ENCODE measurements around the gene CALML3.

Gene CALML3

DNA sequence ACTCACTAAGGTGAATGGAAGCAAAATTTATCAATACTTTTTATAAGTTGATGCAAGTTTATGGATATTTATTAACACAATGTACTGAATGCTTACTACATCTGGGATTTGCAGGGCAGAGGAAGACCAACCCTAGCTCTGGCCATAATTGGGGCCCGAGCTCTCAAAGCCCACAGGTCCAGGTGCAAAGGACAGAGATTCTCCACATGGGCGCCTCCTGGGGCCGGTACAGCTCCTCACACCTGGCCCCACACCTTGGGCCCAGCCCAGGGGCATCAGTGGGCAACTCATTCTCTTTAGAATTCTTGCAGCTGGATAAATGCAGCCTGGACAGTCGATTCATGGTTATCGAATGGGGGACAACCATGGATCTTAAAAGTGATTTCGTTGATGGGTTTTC lies 47.1 kb downstream of the CALML3 start:
- no peak overlapping the region for H3K27ac ChIP-seq (ENCODE audit: insufficient read depth, low read depth, low read length, poor library complexity, severe bottlenecking)
- no peaks in the 10 kb centered on the region for H3K27me3 ChIP-seq (ENCODE audit: control insufficient read depth, insufficient read depth, low read length, poor library complexity, severe bottlenecking)
- H3K9me3 ChIP-seq (ENCODE audit: control insufficient read depth, low read length), result no peaks in the 10 kb centered on the region
- no peak overlapping the region for H3K4me3 ChIP-seq (ENCODE audit: insufficient read depth, low read depth, low read length)
- 95 to 97% methylated on average over 6 of the region's 6 CpGs for WGBS, 2 experiments
- H3K4me1 ChIP-seq (ENCODE audit: control insufficient read depth, insufficient read depth, low read length), result peaks cover 11% of the 10 kb centered on the region
- no peaks in the 10 kb centered on the region for H3K36me3 ChIP-seq (ENCODE audit: control insufficient read depth, insufficient read depth, low read length)

DNA sequence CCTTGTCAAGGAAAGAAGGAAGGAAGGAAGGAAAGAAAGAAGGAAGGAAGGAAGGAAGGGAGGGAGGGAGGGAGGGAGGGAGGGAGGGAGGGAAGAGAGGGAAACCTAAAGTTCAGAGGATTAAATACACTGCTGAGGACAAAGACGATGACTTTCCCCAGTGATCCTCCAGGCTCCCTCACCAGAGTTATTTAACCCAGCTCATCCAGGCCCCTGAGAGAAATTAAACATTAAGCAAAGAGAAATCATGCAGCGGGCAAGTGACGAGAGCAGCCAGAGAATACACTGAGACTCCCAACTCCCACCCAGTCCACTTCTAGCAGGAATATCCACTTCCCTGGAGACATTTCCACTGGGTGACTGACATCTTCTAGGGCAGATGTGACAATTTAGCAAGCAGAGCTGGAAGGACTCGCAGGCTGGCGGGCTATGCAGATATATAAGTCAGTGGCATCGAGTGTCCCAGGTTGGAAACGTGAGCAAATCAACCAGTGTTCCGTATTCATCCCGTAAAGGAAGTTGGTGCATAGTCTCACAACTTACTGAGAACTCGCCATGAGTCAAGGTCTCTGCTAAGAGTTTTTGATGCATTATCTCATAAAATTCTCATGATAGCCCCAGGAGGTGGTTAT lies 48.7 kb downstream of the CALML3 start:
- H3K27me3 ChIP-seq (ENCODE audit: control insufficient read depth, insufficient read depth, low read length, poor library complexity, severe bottlenecking), result no peaks in the 10 kb centered on the region
- H3K4me1 ChIP-seq (ENCODE audit: control insufficient read depth, insufficient read depth, low read length), result peaks cover 11% of the 10 kb centered on the region
- whole genome bisulfite sequencing, 2 experiments, result 91 to 93% methylated on average over 10 of the region's 10 CpGs
- H3K4me3 ChIP-seq (ENCODE audit: insufficient read depth, low read depth, low read length), result no peak overlapping the region
- no peaks in the 10 kb centered on the region for H3K36me3 ChIP-seq (ENCODE audit: control insufficient read depth, insufficient read depth, low read length)
- no peak overlapping the region for H3K27ac ChIP-seq (ENCODE audit: insufficient read depth, low read depth, low read length, poor library complexity, severe bottlenecking)
- H3K9me3 ChIP-seq (ENCODE audit: control insufficient read depth, low read length), result no peaks in the 10 kb centered on the region

- Histone ChIP-seq H3K27me3 (ENCODE audit: control insufficient read depth, insufficient read depth, low read length, poor library complexity, severe bottlenecking) (no peaks in the 10 kb centered on the region), H3K36me3 (ENCODE audit: control insufficient read depth, insufficient read depth, low read length) (no peaks in the 10 kb centered on the region), H3K4me1 (ENCODE audit: control insufficient read depth, insufficient read depth, low read length) (peaks cover 11% of the 10 kb centered on the region), H3K9me3 (ENCODE audit: control insufficient read depth, low read length) (no peaks in the 10 kb centered on the region), H3K27ac (ENCODE audit: insufficient read depth, low read depth, low read length, poor library complexity, severe bottlenecking) (no peak overlapping the region), H3K4me3 (ENCODE audit: insufficient read depth, low read depth, low read length) (no peak overlapping the region)
- WGBS, 2 experiments, result 85 to 87% methylated on average over 20 of the region's 20 CpGs
Observed at GRCh38 chr10:5573968-5574641, 49.3 kb downstream of the CALML3 start.

- Histone ChIP-seq H3K4me3 (ENCODE audit: insufficient read depth, low read depth, low read length) (no peak overlapping the region), H3K9me3 (ENCODE audit: control insufficient read depth, low read length) (no peaks in the 10 kb centered on the region), H3K36me3 (ENCODE audit: control insufficient read depth, insufficient read depth, low read length) (no peaks in the 10 kb centered on the region), H3K4me1 (ENCODE audit: control insufficient read depth, insufficient read depth, low read length) (peaks cover 11% of the 10 kb centered on the region), H3K27me3 (ENCODE audit: control insufficient read depth, insufficient read depth, low read length, poor library complexity, severe bottlenecking) (no peaks in the 10 kb centered on the region), H3K27ac (ENCODE audit: insufficient read depth, low read depth, low read length, poor library complexity, severe bottlenecking) (no peak overlapping the region)
- WGBS, 2 experiments, result 92 to 93% methylated on average over 14 of the region's 14 CpGs
Observed at GRCh38 chr10:5574642-5575131, 49.9 kb downstream of the CALML3 start.

GRCh38 chr10:5575144-5575481 lies 50.4 kb downstream of the CALML3 start:
- no peaks in the 10 kb centered on the region for H3K9me3 ChIP-seq (ENCODE audit: control insufficient read depth, low read length)
- H3K27me3 ChIP-seq (ENCODE audit: control insufficient read depth, insufficient read depth, low read length, poor library complexity, severe bottlenecking), result no peaks in the 10 kb centered on the region
- no peak overlapping the region for H3K27ac ChIP-seq (ENCODE audit: insufficient read depth, low read depth, low read length, poor library complexity, severe bottlenecking)
- WGBS, 2 experiments, result 80 to 85% methylated on average over 9 of the region's 9 CpGs
- H3K36me3 ChIP-seq (ENCODE audit: control insufficient read depth, insufficient read depth, low read length), result no peaks in the 10 kb centered on the region
- H3K4me1 ChIP-seq (ENCODE audit: control insufficient read depth, insufficient read depth, low read length), result peaks cover 11% of the 10 kb centered on the region
- no peak overlapping the region for H3K4me3 ChIP-seq (ENCODE audit: insufficient read depth, low read depth, low read length)

- WGBS, 2 experiments, result 88 to 89% methylated on average over 23 of the region's 23 CpGs
- Histone ChIP-seq H3K27ac (ENCODE audit: insufficient read depth, low read depth, low read length, poor library complexity, severe bottlenecking) (no peak overlapping the region), H3K4me3 (ENCODE audit: insufficient read depth, low read depth, low read length) (no peak overlapping the region)
Observed at GRCh38 chr10:5575482-5576153, 50.9 kb downstream of the CALML3 start.

GRCh38 chr10:5576154-5576748 lies 51.5 kb downstream of the CALML3 start:
- H3K27ac ChIP-seq (ENCODE audit: insufficient read depth, low read depth, low read length, poor library complexity, severe bottlenecking), result no peak overlapping the region
- WGBS, 2 experiments, result 92 to 93% methylated on average over 4 of the region's 4 CpGs

More at GRCh38 chr10:5575482-5576153, 50.9 kb downstream of the CALML3 start:
- no peaks in the 10 kb centered on the region for H3K9me3 ChIP-seq (ENCODE audit: control insufficient read depth, low read length)
- H3K4me1 ChIP-seq (ENCODE audit: control insufficient read depth, insufficient read depth, low read length), result peaks cover 11% of the 10 kb centered on the region
- H3K27me3 ChIP-seq (ENCODE audit: control insufficient read depth, insufficient read depth, low read length, poor library complexity, severe bottlenecking), result no peaks in the 10 kb centered on the region
- no peaks in the 10 kb centered on the region for H3K36me3 ChIP-seq (ENCODE audit: control insufficient read depth, insufficient read depth, low read length)

More at GRCh38 chr10:5576154-5576748, 51.5 kb downstream of the CALML3 start:
- Histone ChIP-seq H3K27me3 (ENCODE audit: control insufficient read depth, insufficient read depth, low read length, poor library complexity, severe bottlenecking) (no peaks in the 10 kb centered on the region), H3K4me3 (ENCODE audit: insufficient read depth, low read depth, low read length) (no peak overlapping the region), H3K36me3 (ENCODE audit: control insufficient read depth, insufficient read depth, low read length) (no peaks in the 10 kb centered on the region), H3K4me1 (ENCODE audit: control insufficient read depth, insufficient read depth, low read length) (peaks cover 11% of the 10 kb centered on the region), H3K9me3 (ENCODE audit: control insufficient read depth, low read length) (no peaks in the 10 kb centered on the region)

All from ectodermal cell (in vitro differentiated cells).